H4 (cell line): ENCODE measurements around the gene ATF6. TPM values are rescaled to one million over a fixed set of nuclear protein-coding genes. Genes with fewer than 3 reads are reported as not detected.

Source experiments
- DNase-seq: peaks from one replicate; pipeline ENCODE4 v3.0.0-alpha.2; 2015; ENCODE audit warnings: low spot score
- total RNA-seq: library from RNA; depleted of rRNA; stranded (reverse); fragments of >200 nt; shearing (Covaris generic); gene quantifications from 2 replicates; pipeline ENCODE4 v1.2.3, GENCODE V29; 2014; rRNA removed

The ATF6 gene
- total RNA-seq, 1 experiment from 2014 or later = 28.8 TPM

GRCh38 chr1:162003061-162003829 is 237.1 kb downstream of the ATF6 start:
- peak; percentile 98 for DNase-seq

GRCh38 chr1:162003830-162004215 is 237.7 kb downstream of the ATF6 start:
- peak; percentile 95 for DNase-seq

DNA sequence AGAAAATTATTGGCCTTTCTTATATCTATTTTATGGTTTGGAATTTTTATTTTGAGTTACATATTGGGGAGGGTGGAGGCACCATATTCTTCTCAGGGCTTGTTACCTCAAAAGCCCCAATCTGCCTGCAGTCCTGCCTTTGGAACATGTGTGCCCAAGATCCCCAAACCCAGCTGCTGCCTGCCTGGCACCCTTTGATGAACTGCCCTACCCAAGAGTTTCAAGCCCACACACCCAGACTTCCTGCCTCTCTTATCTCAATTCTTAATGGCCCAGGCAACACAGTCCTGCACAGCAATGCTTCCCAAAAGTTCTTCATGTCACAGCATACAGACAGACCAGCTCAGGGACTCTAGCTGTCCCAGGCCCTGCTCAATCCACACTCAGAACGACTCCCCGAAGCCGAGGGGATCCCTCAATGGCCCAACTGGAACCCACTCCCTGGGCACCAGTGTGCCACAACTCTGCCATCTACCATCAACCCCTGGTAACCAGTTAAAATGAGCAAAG is 238.4 kb downstream of the ATF6 start:
- peak; percentile 33 for DNase-seq

GRCh38 chr1:162006081-162006480 is 240.0 kb downstream of the ATF6 start:
- DNase-seq = no peak

DNA sequence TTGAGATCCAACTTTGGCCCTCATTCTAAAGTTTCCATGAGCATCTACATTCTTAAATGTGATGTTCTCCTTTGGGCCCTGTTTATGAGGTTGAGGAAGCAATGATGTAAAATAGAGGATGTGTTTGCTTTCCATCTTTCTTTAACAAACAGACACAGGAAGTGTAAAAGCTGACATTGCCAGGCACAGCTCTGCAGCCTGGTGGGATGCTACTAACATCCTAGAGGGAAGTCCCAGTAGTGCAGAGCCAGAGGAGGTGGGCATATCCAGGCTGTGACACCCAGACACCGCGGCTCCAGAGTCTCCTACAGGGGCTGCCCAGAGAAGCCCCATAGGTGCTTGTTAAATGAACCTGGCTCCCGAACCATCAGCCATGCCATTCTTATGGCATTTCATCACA is 241.3 kb downstream of the ATF6 start:
- no peak for DNase-seq

DNA sequence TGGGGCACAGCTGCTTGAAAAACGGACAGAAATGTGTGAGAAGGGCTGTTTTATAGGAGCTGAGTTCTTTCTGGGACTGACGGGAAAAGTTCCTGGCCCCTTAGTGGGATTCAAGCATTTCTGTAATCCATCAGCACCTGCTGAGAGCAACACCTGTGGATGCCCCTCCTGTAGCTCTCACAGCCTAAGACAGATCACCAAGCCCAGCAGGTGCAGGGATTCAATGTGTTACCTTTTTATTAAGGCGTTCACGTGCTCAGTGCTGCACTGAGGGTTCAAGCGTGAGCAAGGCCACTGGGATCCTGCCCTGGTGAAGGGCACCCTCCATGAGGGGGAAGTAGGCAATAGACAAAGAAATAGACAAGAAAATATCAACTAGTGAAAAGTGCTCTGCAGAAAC is 242.7 kb downstream of the ATF6 start:
- DNase-seq = no peak

DNA sequence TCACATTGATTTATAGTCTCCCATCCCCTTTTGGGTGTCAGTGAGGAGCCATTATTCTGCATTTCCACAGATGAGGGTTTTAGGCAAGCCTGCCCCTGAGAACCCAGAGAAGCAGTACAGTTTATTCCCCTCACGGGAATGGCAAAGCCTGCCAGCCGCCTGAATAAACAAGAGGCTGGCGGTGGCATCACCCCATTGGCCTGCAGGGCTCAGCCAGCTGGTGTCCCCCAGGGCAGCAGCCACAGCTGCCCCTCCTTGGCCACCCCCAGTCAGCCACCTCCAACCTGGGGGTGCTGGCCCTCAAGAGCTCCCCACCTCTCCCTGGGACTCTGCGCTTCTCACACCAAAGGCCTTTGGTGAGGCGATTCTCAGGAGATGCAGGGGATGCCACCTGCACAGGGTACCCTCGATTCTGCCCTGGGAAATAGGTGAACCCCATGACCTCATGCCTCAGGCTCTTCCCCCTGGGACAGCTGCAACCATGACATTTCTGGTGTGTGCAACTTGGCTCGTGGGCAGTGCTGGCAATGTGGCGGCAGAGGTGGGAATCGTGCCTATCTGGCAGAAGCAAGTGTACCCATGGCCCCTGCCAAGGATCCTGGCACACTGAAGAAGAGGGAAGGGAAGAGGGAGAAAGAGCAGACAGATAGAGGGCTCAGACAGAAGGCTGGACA is 243.5 kb downstream of the ATF6 start:
- no peak for DNase-seq

- DNase-seq = no peak
Measured at GRCh38 chr1:162010175-162010506, 244.0 kb downstream of the ATF6 start.

GRCh38 chr1:162011337-162012012 is 245.4 kb downstream of the ATF6 start:
- no peak for DNase-seq

- no peak for DNase-seq
Measured at GRCh38 chr1:162013289-162013688, 247.2 kb downstream of the ATF6 start.

Other genes starting within 250 kb of the ATF6 start
- gene HSPA6, start 241.8 kb upstream of the ATF6 start, total RNA-seq = 0.15 and 0.16 TPM in 2 replicates
- not detected in 2 replicates for gene FCGR3A, start 216.5 kb upstream of the ATF6 start, total RNA-seq
- gene FCGR3B, start 135.1 kb upstream of the ATF6 start, total RNA-seq = not detected in 2 replicates
- gene FCGR2B, start 103.2 kb upstream of the ATF6 start, total RNA-seq = not detected in 2 replicates
- not detected in 2 replicates for gene FCRLA, start 59.1 kb upstream of the ATF6 start, total RNA-seq
- gene FCRLB, start 44.8 kb upstream of the ATF6 start, total RNA-seq = 0.45 and 0.51 TPM in 2 replicates
- 42.5 and 44.2 TPM in 2 replicates for gene DUSP12, start 16.5 kb upstream of the ATF6 start, total RNA-seq